ENCODE measurements around the gene TICAM2. TPM values are rescaled to one million over a fixed set of nuclear protein-coding genes. Genes with fewer than 3 reads are reported as not detected.

The TICAM2 gene
- total and polyA plus RNA-seq, 2 experiments from 2014 or later, result 2.1 to 2.5 TPM

DNA sequence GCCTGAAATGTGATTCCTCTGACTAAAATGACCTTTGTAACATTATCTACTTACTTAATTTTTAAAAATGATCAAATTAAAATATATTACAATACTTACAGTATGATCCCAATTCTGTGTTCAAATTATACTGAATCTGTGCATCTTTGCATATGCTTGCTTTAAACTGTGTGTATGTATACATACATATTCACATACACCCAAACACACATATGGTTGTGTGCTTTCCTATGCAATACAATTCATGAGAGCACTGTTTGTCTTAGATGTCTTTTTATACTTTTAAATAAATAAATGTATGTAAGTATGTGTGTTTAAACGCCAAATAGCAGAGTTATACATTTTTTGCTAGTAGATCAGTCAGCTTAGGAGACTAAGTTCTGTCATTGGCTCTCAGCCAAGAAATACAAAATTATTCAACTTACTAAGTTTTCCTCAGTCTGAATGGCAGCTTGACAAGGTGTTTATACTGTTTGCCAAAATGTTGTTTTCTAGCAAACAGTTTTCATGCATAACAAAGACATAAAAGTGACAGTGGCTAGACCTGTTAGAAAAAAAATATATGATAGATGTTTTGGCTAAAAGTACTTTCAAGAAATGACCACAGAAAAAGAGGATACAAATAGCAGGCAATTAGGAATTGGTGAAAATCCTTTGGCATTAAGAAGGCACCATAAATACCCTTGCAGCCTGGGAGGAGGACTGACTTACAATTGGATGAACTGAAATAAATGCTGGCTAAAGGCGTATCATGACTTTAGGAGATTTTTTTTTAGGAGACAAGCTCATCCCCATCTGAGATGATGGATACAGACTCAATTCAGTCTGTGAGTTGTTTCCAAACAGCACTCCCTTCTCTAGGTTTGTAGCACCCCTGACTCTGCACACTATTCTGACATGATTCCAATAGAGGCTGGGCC is 7.9 kb downstream of the TICAM2 start:
- no peaks in the 10 kb centered on the region for H3K27me3 ChIP-seq
- no peak for TF ChIP-seq EZH2 (IDR thresholded peaks at IDR 0.05; ENCODE audit: borderline replicate concordance)
- TF ChIP-seq CTCF (IDR thresholded peaks at IDR 0.05; ENCODE audit: poor library complexity), result no peak
- no peak for TF ChIP-seq EZH2phosphoT487 (IDR thresholded peaks at IDR 0.05; ENCODE audit: low read depth, severe bottlenecking, unreplicated experiment)
- no peak overlapping the region for H3K4me3 ChIP-seq
- no peak overlapping the region for H3K27ac ChIP-seq
- no peaks in the 10 kb centered on the region for H3K36me3 ChIP-seq (replicated peaks; ENCODE audit: insufficient read depth, low read depth)
- peaks cover 10% of the 10 kb centered on the region for H3K79me2 ChIP-seq
- WGBS (ENCODE audit: low lambda C conversion rate, missing lambda C conversion rate), result 88% methylated on average over 2 of the region's 2 CpGs
- H2AFZ ChIP-seq, result no peak overlapping the region
- no peaks in the 10 kb centered on the region for H3K9me3 ChIP-seq (ENCODE audit: low read depth)
- no peaks in the 10 kb centered on the region for H3K4me1 ChIP-seq (ENCODE audit: insufficient read depth)
- no peaks in the 10 kb centered on the region for H3K9me2 ChIP-seq (replicated peaks; ENCODE audit: insufficient read depth)
- no peaks in the 10 kb centered on the region for H4K20me1 ChIP-seq (ENCODE audit: insufficient read depth, poor library complexity, severe bottlenecking)
- DNase-seq (ENCODE audit: low spot score), result no peak
- no peak overlapping the region for H3K4me2 ChIP-seq

DNA sequence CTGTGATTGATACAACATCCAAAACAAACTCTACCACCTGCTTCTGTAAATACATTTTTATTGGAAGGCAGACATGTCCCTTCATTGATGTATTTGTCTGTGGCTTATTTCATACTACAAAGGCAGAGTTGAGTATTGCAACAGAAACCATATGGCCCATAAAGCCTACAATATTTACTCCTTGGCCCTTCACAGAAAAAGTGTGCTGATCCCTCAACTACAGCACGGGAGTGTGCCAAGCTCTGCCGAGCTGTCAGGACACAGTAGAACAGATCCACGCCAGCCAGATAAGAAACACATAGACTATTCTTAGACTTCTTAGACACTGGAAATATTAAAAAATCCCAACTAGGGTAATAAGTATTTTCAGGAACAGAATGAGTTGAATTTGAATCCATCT is 13.2 kb downstream of the TICAM2 start:
- WGBS (ENCODE audit: low lambda C conversion rate, missing lambda C conversion rate), result 63% methylated on average over 3 of the region's 3 CpGs
- Histone ChIP-seq H3K27ac (no peak overlapping the region), H3K36me3 (replicated peaks; ENCODE audit: insufficient read depth, low read depth) (no peaks in the 10 kb centered on the region), H3K4me1 (ENCODE audit: insufficient read depth) (no peaks in the 10 kb centered on the region), H3K9me3 (ENCODE audit: low read depth) (no peaks in the 10 kb centered on the region), H4K20me1 (ENCODE audit: insufficient read depth, poor library complexity, severe bottlenecking) (no peaks in the 10 kb centered on the region), H3K4me3 (no peak overlapping the region), H3K27me3 (no peaks in the 10 kb centered on the region), H3K9me2 (replicated peaks; ENCODE audit: insufficient read depth) (no peaks in the 10 kb centered on the region), H3K79me2 (peaks cover 5% of the 10 kb centered on the region), H2AFZ (no peak overlapping the region), H3K4me2 (no peak overlapping the region)
- no peak for TF ChIP-seq EZH2 (IDR thresholded peaks at IDR 0.05; ENCODE audit: borderline replicate concordance)
- no peak for TF ChIP-seq CTCF (IDR thresholded peaks at IDR 0.05; ENCODE audit: poor library complexity)
- TF ChIP-seq EZH2phosphoT487 (IDR thresholded peaks at IDR 0.05; ENCODE audit: low read depth, severe bottlenecking, unreplicated experiment), result no peak
- no peak for DNase-seq (ENCODE audit: low spot score)

DNA sequence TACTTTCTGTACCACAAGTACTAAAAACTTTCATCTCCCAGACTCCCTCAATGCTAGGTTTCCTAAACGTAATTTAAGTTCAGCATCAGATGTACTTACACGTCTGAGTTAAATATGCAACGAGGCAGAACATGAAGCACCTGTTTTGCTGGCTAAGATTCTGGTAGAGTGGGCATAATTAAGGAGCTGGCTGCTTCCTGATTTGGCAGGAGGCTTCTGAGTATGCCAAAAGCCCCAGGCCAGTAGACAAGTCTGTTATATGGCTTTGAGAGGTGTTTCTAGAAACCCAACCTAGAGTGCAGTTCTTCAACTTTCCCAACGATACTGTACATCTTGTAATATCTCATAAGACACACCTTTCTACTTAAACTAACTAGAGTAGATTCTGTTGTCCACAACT is 13.6 kb downstream of the TICAM2 start:
- WGBS (ENCODE audit: low lambda C conversion rate, missing lambda C conversion rate), result 84% methylated on average over 4 of the region's 4 CpGs
- Histone ChIP-seq H2AFZ (no peak overlapping the region), H3K79me2 (peaks cover 5% of the 10 kb centered on the region)

More for the DNA sequence above, 13.6 kb downstream of the TICAM2 start:
- no peaks in the 10 kb centered on the region for H3K27me3 ChIP-seq
- H3K27ac ChIP-seq, result no peak overlapping the region
- no peaks in the 10 kb centered on the region for H3K4me1 ChIP-seq (ENCODE audit: insufficient read depth)
- DNase-seq (ENCODE audit: low spot score), result no peak
- no peaks in the 10 kb centered on the region for H4K20me1 ChIP-seq (ENCODE audit: insufficient read depth, poor library complexity, severe bottlenecking)
- H3K4me3 ChIP-seq, result no peak overlapping the region
- H3K4me2 ChIP-seq, result no peak overlapping the region
- no peaks in the 10 kb centered on the region for H3K9me3 ChIP-seq (ENCODE audit: low read depth)
- no peaks in the 10 kb centered on the region for H3K36me3 ChIP-seq (replicated peaks; ENCODE audit: insufficient read depth, low read depth)
- TF ChIP-seq EZH2 (IDR thresholded peaks at IDR 0.05; ENCODE audit: borderline replicate concordance), result no peak
- no peak for TF ChIP-seq EZH2phosphoT487 (IDR thresholded peaks at IDR 0.05; ENCODE audit: low read depth, severe bottlenecking, unreplicated experiment)
- no peak for TF ChIP-seq CTCF (IDR thresholded peaks at IDR 0.05; ENCODE audit: poor library complexity)
- H3K9me2 ChIP-seq (replicated peaks; ENCODE audit: insufficient read depth), result no peaks in the 10 kb centered on the region

Data from hepatocyte (in vitro differentiated cells).